Left ventricle myocardium inferior (tissue), 1 donor: ENCODE data around the gene OR5AC2. TPM values are rescaled to one million over a fixed set of nuclear protein-coding genes. Genes with fewer than 3 reads are reported as not detected.

Source experiments
- DNase-seq: peaks from one replicate; pipeline ENCODE4 v3.0.0-alpha.2; 2020
- H3K27ac ChIP-seq: fragments of 200-600 bp; replicated peaks from 2 replicates; pipeline ENCODE4 v1.8.0; 2021
- H3K27me3 ChIP-seq: fragments of 200-600 bp; 2 replicates; pipeline ENCODE4 v1.8.0; 2021; ENCODE audit warnings: low read depth
- H3K36me3 ChIP-seq: fragments of 200-600 bp; 2 replicates; pipeline ENCODE4 v1.8.0; 2021
- H3K4me1 ChIP-seq: fragments of 200-600 bp; 2 replicates; pipeline ENCODE4 v1.8.0; 2021
- H3K4me3 ChIP-seq: fragments of 200-600 bp; 2 replicates; pipeline ENCODE4 v1.8.0; 2021; ENCODE audit warnings: mild to moderate bottlenecking, moderate library complexity
- H3K9me3 ChIP-seq: fragments of 200-600 bp; replicated peaks from 2 replicates; pipeline ENCODE4 v1.8.0; 2021
- CTCF ChIP-seq: fragments of 200-600 bp; IDR thresholded peaks from 2 replicates; pipeline ENCODE4 v1.8.0; 2021; ENCODE audit warnings: antibody characterized with exemption, mild to moderate bottlenecking, borderline replicate concordance
- intact Hi-C: fragments of 100-400 bp; cut with micrococcal nuclease; formaldehyde crosslinking; loops from one replicate; pipeline ENCODE4 v1.11.0; 2022
- total RNA-seq: library from RNA; stranded (reverse); fragmentation: NEBNext Ultra II Directional; extraction: Animal tissue kit (Norgen Biotek cat#: 25700); gene quantifications from one replicate; pipeline ENCODE4 v1.2.1, GENCODE V29; 2021
- donor health status: DM: no; HTN: yes; CAD: no; lungs with severe emphysema.

The OR5AC2 gene
- total RNA-seq, 1 donor from 2014 or later, result not detected

DNA sequence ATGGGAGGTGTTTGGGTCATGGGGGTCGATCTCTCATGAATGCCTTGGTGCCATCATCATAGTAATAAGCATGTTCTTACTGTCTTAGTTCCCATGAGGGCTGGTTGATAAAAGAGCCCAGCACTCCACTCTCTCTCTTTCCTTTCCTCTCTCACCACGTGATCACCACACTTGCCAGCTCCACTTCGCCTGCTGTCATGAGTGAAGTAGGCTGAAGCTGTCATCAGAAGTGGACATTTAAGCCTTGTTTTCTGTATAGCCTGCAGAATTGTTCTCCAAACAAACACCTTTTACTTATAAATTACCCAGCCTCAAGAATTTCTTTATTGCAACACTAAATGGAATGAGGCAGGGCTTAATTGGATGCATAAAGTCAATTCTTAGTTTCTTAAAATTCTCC, 49.7 kb downstream of the OR5AC2 start:
- Histone ChIP-seq H3K27ac (no peak overlapping the region), H3K4me3 (no peak overlapping the region), H3K36me3 (no peaks in the 10 kb centered on the region), H3K27me3 (no peaks in the 10 kb centered on the region), H3K9me3 (no peaks in the 10 kb centered on the region), H3K4me1 (no peaks in the 10 kb centered on the region)
- intact Hi-C loops, result no loop called here
- TF ChIP-seq CTCF, result no peak
- DNase-seq, result no peak

Other genes with a start within 250 kb of the OR5AC2 start
- 9.5 TPM for gene RIOX2, start 114.7 kb upstream of the OR5AC2 start, total RNA-seq
- not detected for gene GABRR3, start 51.9 kb upstream of the OR5AC2 start, total RNA-seq
- gene OR5H1, start 43.5 kb downstream of the OR5AC2 start, total RNA-seq, result not detected
- not detected for gene OR5H14, start 60.3 kb downstream of the OR5AC2 start, total RNA-seq
- gene OR5H15, start 79.5 kb downstream of the OR5AC2 start, total RNA-seq, result not detected
- not detected for gene OR5H6, start 177.1 kb downstream of the OR5AC2 start, total RNA-seq
- not detected for gene OR5H2, start 195.3 kb downstream of the OR5AC2 start, total RNA-seq